OCI-LY1 (cell line): ENCODE measurements around the gene UBE2S.

Experiments
- H2AFZ ChIP-seq: fragments of 200-600 bp; sonication (generic), shearing (Covaris generic); 2 replicates; pipeline ENCODE4 v1.6.0; 2014; ENCODE audit warnings: antibody characterized with exemption, mild to moderate bottlenecking, low read length
- H3F3A ChIP-seq: fragments of 200-600 bp; sonication (generic), shearing (Covaris generic); 2 replicates; pipeline ENCODE4 v1.6.0; 2014; ENCODE audit warnings: mild to moderate bottlenecking, antibody characterized with exemption, low read length, moderate library complexity; ENCODE audit not compliant: insufficient read depth
- H3K27ac ChIP-seq: fragments of 200-600 bp; sonication (generic); 2 replicates; pipeline ENCODE4 v1.5.1; 2014; ENCODE audit warnings: low read length, mixed run types, mild to moderate bottlenecking, low read depth; ENCODE audit not compliant: poor library complexity, severe bottlenecking
- H3K27me3 ChIP-seq: fragments of 200-600 bp; sonication (generic); 2 replicates; pipeline ENCODE4 v1.6.0; 2014; ENCODE audit warnings: antibody characterized with exemption, mild to moderate bottlenecking, low read length, moderate library complexity; ENCODE audit not compliant: insufficient read depth
- H3K36me3 ChIP-seq: fragments of 200-600 bp; sonication (generic); 2 replicates; pipeline ENCODE4 v1.6.1; 2014; ENCODE audit warnings: mild to moderate bottlenecking, antibody characterized with exemption, low read length, moderate library complexity, mixed read lengths; ENCODE audit not compliant: insufficient read depth
- H3K4me1 ChIP-seq: fragments of 200-600 bp; sonication (generic); 2 replicates; pipeline ENCODE4 v1.5.1; 2014; ENCODE audit warnings: mild to moderate bottlenecking, low read length, moderate library complexity; ENCODE audit not compliant: insufficient read depth, severe bottlenecking
- H3K4me2 ChIP-seq: fragments of 200-600 bp; sonication (generic), shearing (Covaris generic); 2 replicates; pipeline ENCODE4 v1.6.1; 2014; ENCODE audit warnings: low read length
- H3K4me3 ChIP-seq: fragments of 200-600 bp; sonication (generic); 2 replicates; pipeline ENCODE4 v1.5.1; 2014; ENCODE audit warnings: low read length, low read depth, mild to moderate bottlenecking, mixed read lengths; ENCODE audit not compliant: poor library complexity, severe bottlenecking
- H3K79me2 ChIP-seq: fragments of 200-600 bp; shearing (Covaris generic); 2 replicates; pipeline ENCODE4 v1.6.1; 2016; ENCODE audit warnings: mixed run types, low read length, mixed read lengths; ENCODE audit not compliant: insufficient read depth
- H3K9ac ChIP-seq: fragments of 200-600 bp; sonication (generic), shearing (Covaris generic); 2 replicates; pipeline ENCODE4 v1.6.1; 2014; ENCODE audit warnings: mild to moderate bottlenecking, low read length, mixed read lengths
- H3K9me2 ChIP-seq: fragments of 200-600 bp; sonication (generic), shearing (Covaris generic); 2 replicates; pipeline ENCODE4 v1.6.1; 2014; ENCODE audit warnings: low read depth, mild to moderate bottlenecking, low read length, mixed read lengths
- H3K9me3 ChIP-seq: fragments of 200-600 bp; shearing (Covaris generic); 2 replicates; pipeline ENCODE4 v1.6.1; 2014; ENCODE audit warnings: low read length, mixed read lengths
- H4K20me1 ChIP-seq: fragments of 200-600 bp; sonication (generic), shearing (Covaris generic); 2 replicates; pipeline ENCODE4 v1.6.0; 2016; ENCODE audit warnings: mild to moderate bottlenecking, low read length; ENCODE audit not compliant: insufficient read depth
- EZH2 ChIP-seq: fragments of 200-600 bp; sonication (generic), shearing (Covaris generic); IDR thresholded peaks from 2 replicates; pipeline ENCODE4 v1.8.0; 2017; ENCODE audit warnings: borderline replicate concordance, mixed run types, mild to moderate bottlenecking, antibody characterized with exemption, low read length, moderate library complexity, mixed read lengths
- TF ChIP-seq, protein P1 (sequence below): fragments of 200-600 bp; sonication (generic), shearing (Covaris generic); IDR thresholded peaks from 2 replicates; pipeline ENCODE4 v1.5.1; 2017; ENCODE audit warnings: mild to moderate bottlenecking, antibody characterized with exemption, low read length, moderate library complexity, mixed read lengths

The UBE2S gene

DNA sequence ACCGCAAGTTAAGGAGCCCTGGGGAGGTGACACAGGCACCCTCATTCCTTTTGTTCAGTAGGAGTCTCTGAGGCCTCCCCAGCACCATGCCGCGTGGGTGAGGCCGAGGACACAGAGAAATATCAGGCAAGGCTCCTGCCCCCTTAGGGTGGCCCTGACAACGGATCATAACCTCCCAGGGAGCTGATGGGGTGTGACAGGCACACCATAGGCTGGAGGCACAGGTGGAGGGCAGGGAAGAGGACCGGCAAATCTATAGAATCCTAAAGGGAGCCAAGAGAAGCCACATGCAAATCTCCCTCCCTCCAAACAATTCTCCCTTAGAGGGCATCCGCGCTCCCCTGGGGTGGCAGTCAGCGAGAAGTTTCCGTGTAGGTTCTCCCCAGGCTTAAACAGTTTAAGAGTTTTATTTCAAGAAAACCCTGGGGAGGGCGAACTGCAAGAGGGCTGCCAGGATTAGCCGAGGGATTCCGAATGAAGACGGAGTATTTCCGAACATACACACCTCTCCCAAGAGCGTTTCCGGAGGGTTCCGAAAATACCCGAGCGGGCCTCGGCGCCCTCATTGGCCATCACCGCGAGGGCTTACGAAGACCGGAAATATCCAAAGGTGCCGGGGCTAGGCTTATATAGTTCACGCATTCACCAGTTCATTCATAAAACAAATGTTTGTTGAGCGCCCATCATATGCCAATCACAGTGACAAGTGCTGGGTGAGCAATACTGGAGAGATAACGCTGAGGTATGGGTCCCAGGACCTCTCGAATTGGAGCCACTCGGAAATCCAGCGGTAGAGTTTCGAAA, 22.5 kb downstream of the UBE2S start:
- H3F3A ChIP-seq: no peaks in the 10 kb centered on the region
- no peaks in the 10 kb centered on the region for H3K79me2 ChIP-seq
- peaks cover 47% of the 10 kb centered on the region for H3K4me1 ChIP-seq
- H3K4me3 ChIP-seq: peak overlapping the region; percentile 94
- H3K36me3 ChIP-seq: peaks cover 43% of the 10 kb centered on the region
- peak overlapping the region; percentile 93 for H3K4me2 ChIP-seq
- peak overlapping the region; percentile 92 for H3K27ac ChIP-seq
- TF ChIP-seq EZH2: no peak
- TF ChIP-seq, protein P1, sequence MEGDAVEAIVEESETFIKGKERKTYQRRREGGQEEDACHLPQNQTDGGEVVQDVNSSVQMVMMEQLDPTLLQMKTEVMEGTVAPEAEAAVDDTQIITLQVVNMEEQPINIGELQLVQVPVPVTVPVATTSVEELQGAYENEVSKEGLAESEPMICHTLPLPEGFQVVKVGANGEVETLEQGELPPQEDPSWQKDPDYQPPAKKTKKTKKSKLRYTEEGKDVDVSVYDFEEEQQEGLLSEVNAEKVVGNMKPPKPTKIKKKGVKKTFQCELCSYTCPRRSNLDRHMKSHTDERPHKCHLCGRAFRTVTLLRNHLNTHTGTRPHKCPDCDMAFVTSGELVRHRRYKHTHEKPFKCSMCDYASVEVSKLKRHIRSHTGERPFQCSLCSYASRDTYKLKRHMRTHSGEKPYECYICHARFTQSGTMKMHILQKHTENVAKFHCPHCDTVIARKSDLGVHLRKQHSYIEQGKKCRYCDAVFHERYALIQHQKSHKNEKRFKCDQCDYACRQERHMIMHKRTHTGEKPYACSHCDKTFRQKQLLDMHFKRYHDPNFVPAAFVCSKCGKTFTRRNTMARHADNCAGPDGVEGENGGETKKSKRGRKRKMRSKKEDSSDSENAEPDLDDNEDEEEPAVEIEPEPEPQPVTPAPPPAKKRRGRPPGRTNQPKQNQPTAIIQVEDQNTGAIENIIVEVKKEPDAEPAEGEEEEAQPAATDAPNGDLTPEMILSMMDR: no peak
- H3K9me3 ChIP-seq: no peaks in the 10 kb centered on the region
- H2AFZ ChIP-seq: no peak overlapping the region
- H3K9me2 ChIP-seq: no peaks in the 10 kb centered on the region
- H3K9ac ChIP-seq: peak overlapping the region; percentile 88
- H4K20me1 ChIP-seq: no peaks in the 10 kb centered on the region
- H3K27me3 ChIP-seq: no peaks in the 10 kb centered on the region

DNA sequence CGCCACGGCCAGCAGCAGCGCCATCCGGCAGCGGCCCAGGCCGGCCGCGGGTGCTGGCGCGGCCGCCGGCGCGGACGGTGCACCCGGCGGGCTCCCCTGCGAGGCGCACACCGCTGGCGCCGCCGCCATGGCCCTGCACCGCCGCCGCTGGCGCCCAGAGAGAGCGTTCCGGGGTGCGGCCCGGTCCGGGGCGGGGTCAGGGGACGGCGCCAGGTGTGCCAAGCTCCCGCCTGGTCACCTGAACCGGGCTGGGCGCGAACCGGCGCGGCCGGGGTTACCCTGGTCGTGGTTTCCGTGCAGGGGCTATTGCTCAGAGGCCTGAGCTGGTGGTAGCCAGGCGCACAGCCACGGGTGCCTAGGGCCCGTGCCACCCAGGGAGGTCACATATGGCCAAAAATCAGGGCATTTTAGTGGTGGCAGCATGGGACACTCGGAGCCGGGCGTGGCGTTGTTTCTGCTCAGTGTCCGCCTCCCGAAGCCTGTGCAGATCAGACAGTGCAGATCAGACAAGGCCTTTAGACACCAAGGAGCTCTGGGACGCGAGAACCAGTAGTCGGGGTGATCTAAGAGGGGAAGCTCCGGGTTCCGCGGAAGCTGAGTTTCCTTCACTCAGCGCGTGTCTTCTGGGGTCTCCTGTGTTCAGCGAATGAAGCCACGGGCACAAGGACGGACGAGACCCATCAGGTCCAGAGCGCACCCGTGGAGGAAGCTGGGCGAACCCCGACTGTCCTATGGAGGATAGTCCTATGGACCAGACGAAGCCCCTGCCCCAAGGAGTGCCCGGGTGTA, 23.3 kb downstream of the UBE2S start, which contains the start of gene TMEM238:
Gene TMEM238, minus strand, starts transcription at position 162 of the 789 bp plus-strand sequence. Its CDS starts 33 bp downstream, at position 129.
- peak within 1 kb of the TSS; percentile 94 for H3K4me3 ChIP-seq
- peaks cover 35% of the 10 kb centered on the region for H3K36me3 ChIP-seq
- peak within 1 kb of the TSS; percentile 88 for H3K9ac ChIP-seq
- no peaks in the 10 kb centered on the region for H4K20me1 ChIP-seq
- peak within 1 kb of the TSS; percentile 93 for H3K4me2 ChIP-seq
- H3K9me2 ChIP-seq: no peaks in the 10 kb centered on the region
- H3K27me3 ChIP-seq: no peaks in the 10 kb centered on the region
- no peaks in the 10 kb centered on the region for H3F3A ChIP-seq
- no peaks in the 10 kb centered on the region for H3K79me2 ChIP-seq
- no peaks in the 10 kb centered on the region for H3K9me3 ChIP-seq
- no peak within 1 kb of the TSS for H2AFZ ChIP-seq
- H3K4me1 ChIP-seq: peaks cover 42% of the 10 kb centered on the region
- TF ChIP-seq, protein P1: no peak
- TF ChIP-seq EZH2: no peak
- peak within 1 kb of the TSS; percentile 92 for H3K27ac ChIP-seq

DNA sequence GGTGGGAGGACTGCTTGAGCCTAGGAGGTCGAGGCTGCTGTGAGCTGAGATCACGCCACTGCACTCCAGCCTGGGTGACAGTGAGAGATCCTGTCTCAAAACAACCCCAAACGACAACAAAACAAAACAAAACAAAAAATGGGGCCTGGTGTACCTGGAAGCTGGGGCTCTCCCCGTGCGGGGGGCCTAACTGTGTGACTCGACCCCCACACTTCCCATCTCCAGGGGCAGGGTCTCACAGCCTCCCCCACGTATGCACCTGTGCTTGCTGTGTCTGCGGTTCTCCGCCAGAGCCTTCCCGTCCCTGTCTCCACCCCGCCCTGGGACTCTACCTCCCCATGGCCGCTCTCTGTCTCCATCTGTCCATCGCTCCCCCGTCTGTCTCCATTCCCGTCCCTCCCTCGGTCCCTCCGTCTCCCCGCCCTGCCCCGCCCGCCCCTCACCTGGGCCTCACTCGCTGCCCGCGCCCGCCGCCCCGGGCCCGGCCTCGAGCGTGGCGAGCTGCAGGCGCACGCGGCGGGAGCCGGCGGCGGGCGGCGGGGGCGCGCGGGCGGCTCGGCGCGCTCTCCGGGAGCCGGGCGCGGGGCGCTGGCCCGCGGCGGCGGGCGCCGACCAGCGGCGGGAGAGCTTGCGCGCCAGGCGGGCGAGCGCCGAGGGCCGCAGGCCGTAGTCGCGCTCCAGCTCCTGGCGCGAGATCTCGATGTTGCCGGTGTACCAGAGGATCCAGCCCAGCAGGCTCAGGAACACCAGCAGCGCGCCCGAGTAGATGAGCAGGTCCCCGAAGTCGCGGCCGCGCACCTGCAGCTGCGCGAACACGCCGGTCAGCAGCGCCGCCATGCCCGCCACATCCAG, 24.1 kb downstream of the UBE2S start:
- H3K9me2 ChIP-seq: no peaks in the 10 kb centered on the region
- no peaks in the 10 kb centered on the region for H3K27me3 ChIP-seq
- peak overlapping the region; percentile 94 for H3K4me3 ChIP-seq
- no peak overlapping the region for H2AFZ ChIP-seq
- no peaks in the 10 kb centered on the region for H3F3A ChIP-seq
- TF ChIP-seq EZH2: no peak
- TF ChIP-seq, protein P1: no peak
- no peaks in the 10 kb centered on the region for H4K20me1 ChIP-seq
- peak overlapping the region; percentile 88; the same call in 1 of the 2 replicates for H3K9ac ChIP-seq
- no peak overlapping the region for H3K27ac ChIP-seq
- no peaks in the 10 kb centered on the region for H3K79me2 ChIP-seq
- H3K4me1 ChIP-seq: peaks cover 37% of the 10 kb centered on the region
- peaks cover 26% of the 10 kb centered on the region for H3K36me3 ChIP-seq
- H3K4me2 ChIP-seq: peak overlapping the region; percentile 93
- H3K9me3 ChIP-seq: no peaks in the 10 kb centered on the region
